Measurements from ENCODE around the gene CRIP2. TPM values are rescaled to one million over a fixed set of nuclear protein-coding genes. Genes with fewer than 3 reads are reported as not detected.

CRIP2 gene
- total RNA-seq, 4 donors from 2014 or later = 63.4 to 177 (median 122) TPM

- DNase-seq (ENCODE audit: low spot score) (no peak), ATAC-seq (ENCODE audit: low FRiP score) (no peak)
- TF ChIP-seq CTCF (IDR thresholded peaks at IDR 0.05) = no peak
These were observed 6.6 kb upstream of the CRIP2 start for GRCh38 chr14:105467942-105468471.

GRCh38 chr14:105468621-105469241 lies 5.9 kb upstream of the CRIP2 start:
- no peak for DNase-seq (ENCODE audit: low spot score)
- no peak for ATAC-seq (ENCODE audit: low FRiP score)
- no peak for TF ChIP-seq CTCF (IDR thresholded peaks at IDR 0.05)

GRCh38 chr14:105469456-105470349 lies 4.9 kb upstream of the CRIP2 start:
- ATAC-seq (ENCODE audit: low FRiP score) = no peak
- TF ChIP-seq CTCF (IDR thresholded peaks at IDR 0.05) = no peak
- DNase-seq (ENCODE audit: low spot score) = no peak

GRCh38 chr14:105470350-105471296 lies 4.0 kb upstream of the CRIP2 start:
- ATAC-seq (ENCODE audit: low FRiP score) = no peak
- TF ChIP-seq CTCF (IDR thresholded peaks at IDR 0.05) = no peak
- no peak for DNase-seq (ENCODE audit: low spot score)

GRCh38 chr14:105471297-105471821 lies 3.3 kb upstream of the CRIP2 start:
- DNase-seq (ENCODE audit: low spot score) (no peak), ATAC-seq (ENCODE audit: low FRiP score) (no peak)
- no peak for TF ChIP-seq CTCF (IDR thresholded peaks at IDR 0.05)

GRCh38 chr14:105471823-105472485 lies 2.7 kb upstream of the CRIP2 start:
- no peak for TF ChIP-seq CTCF (IDR thresholded peaks at IDR 0.05)
- DNase-seq (ENCODE audit: low spot score) (no peak), ATAC-seq (ENCODE audit: low FRiP score) (no peak)
